SHP77 treated with DMSO at 0.1 percent for 48 hours (cell line): ENCODE data around the gene PRIM2.
"Not testable (repeated sequence)": the region's sequence is repeated elsewhere in the genome, so short reads cannot be mapped to it uniquely, and the experiment has no call there.

Source experiments
- DNase-seq: peaks from one replicate; lab custom pipeline; 2025; lab: John Stamatoyannopoulos, UW

The PRIM2 gene

DNA sequence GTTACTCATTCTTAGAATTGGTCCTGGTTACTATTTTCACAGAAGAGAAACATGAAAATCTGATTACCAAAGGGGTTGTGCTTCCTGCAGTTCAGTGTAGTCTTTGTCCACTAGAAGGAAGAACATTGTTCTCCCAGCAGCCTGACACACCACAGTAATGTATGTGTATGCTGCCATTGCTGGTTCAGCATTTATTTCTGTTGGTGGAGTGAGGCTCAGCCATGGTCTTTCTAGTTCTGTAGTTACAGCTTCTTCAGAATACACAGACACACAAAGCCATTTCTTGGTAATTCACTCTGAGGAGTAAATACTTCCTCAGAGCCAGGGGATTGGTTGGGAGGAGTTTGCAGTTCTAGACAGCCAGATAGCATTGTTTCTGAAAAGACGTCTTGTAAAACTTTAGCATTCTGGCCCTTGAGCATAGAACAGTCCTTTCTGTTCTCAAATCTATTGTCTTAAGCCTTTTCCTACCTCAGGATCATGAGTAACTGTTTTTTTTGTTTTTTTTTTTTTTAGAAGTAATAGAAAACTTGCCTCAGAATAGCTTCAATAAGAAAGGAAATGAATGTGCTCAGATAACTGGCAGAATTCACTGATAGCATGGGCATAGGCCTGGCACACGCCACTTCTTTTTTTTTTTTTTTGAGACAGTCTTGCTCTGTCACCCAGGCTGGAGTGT, 128.5 kb downstream of the PRIM2 start:
- not testable (repeated sequence) for DNase-seq

- DNase-seq, result not testable (repeated sequence)
These were observed 132.2 kb downstream of the PRIM2 start for GRCh38 chr6:57449496-57450066.

DNA sequence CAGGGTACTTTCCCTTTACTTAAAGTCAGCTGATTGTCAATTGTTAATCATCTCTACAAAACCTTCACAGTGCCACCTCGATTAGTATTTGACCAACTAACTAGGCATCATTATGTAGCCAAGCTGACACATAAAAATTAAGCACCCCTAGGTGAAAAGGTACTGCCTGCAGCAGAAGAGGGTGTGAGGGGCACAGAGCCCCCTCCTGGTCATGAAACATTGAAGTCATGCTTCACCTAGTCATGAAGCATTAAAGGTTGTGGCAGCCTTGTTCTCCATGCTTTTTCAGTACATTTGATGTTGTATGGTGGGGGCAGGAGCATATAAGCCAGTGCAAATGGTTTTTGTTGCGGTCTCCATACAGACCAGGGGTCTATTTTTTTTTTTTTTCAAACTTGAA, 142.4 kb downstream of the PRIM2 start:
- not testable (repeated sequence) for DNase-seq

GRCh38 chr6:57461022-57461421, 143.6 kb downstream of the PRIM2 start:
- DNase-seq, result not testable (repeated sequence)

DNA sequence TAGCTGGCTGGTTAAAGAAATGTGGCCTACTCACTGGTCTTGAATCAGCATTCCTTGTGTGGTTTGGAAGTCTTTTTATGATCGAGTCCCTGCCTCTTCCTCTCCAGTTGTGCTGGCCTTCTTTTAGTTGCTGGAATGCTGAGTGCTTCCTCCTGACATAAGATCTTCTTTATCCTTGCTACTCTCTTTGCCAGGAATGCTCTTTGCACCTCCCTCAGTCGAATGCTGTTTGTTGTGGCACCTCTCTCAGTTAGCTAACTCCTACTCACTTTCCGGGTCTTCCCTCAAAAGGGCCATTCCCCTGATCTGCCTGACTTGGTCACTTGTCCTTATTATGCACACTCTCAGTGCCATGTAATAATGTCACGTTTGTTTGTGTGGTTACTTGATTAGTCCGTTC, 146.4 kb downstream of the PRIM2 start:
- DNase-seq, result not testable (repeated sequence)

- not testable (repeated sequence) for DNase-seq
These were observed 148.5 kb downstream of the PRIM2 start for GRCh38 chr6:57465968-57466367.

- DNase-seq, result no peak
These were observed 151.6 kb downstream of the PRIM2 start for GRCh38 chr6:57469072-57469471.

GRCh38 chr6:57470148-57470547, 152.7 kb downstream of the PRIM2 start:
- not testable (repeated sequence) for DNase-seq

DNA sequence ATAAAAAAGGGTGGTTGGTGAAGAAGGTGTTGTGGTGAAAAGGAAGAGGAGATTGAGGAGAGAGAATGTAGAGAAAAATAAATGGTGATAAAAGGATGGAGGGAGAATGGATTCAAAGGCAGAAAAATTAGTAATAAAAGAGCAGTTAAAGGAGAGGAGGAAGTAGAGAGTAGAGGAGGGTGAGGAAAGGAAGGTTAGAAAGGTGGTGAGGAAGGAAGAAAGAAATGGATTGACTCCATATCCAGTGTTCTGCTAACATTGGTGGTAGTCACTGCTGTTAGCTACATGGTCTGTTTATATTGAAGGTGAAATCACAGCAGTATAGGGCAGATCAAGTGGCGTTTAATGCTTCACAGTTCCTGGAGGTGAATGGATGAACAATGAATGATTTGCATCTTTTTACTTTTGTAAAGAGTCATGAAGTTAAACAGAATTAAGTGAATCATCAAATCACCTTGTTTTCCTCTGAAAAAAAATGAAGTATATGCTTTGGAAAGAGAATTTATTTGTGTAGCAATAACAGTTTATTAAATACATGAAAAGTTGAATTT, 154.0 kb downstream of the PRIM2 start:
- DNase-seq, result not testable (repeated sequence)

GRCh38 chr6:57472861-57473362, 155.5 kb downstream of the PRIM2 start:
- DNase-seq, result not testable (repeated sequence)

DNA sequence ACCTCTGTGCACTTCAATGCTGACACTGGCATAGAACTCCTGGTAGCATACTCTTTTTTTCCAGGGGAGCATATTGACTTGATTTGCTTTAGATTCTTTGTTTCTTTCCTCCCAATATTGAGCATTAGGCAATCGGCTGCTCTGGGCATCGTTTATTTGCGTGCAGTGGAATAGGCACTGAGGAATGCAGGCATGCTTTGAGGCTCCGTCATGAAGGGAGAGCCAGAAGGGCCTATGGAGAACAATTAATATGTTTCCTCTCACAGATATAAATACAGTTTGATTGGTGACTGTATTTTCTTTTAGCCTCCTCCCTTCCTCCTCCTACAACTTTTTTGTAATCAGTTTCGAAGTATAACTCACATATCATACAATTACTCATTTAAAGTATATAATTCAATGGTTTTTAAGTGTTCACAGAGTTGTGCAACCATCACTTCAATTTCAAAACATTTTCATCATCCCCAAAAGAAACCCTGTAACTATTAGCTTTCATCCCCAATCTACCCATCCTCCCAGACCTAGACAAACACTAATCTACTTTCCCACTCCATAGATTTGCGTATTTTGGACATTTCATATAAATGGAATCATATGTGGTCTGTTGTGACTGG, 157.5 kb downstream of the PRIM2 start:
- DNase-seq, result not testable (repeated sequence)

DNA sequence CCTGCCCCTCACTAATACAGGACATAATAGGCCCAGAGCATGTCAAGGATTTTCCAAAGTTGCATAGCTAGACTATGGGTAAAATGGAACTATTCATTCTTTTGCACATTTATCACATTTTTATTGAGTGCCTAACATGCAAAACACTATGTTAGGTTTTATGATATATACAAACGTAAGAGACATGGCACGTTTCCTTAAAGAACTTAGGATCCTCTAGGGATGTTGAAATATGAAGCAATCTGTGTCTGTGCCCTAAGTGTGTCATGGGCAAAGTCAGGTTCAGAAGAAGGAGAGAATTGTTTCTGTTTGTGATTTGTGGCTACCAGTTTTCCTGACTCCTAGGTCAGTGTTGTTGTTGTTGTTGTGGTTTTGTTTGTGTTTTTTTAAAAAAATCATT, 158.2 kb downstream of the PRIM2 start:
- DNase-seq, result not testable (repeated sequence)

DNA sequence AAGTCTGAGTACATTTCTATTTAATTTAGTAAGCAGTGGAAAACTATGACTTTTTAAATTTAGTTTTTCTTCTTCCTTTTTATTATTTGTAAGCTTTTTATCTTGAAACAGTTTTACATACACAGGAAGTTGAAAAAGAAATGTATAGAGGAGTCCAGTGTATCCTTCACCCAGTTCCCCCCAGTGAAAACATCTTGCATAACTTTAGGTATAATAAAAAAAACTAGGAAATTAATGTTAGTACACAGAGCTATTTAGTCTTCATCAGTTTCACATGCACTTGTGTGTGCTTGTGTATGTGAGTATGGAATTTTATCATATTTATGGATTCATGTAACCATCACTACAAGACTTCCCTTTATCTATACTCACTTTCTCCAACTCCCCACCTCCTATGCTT, 162.8 kb downstream of the PRIM2 start:
- not testable (repeated sequence) for DNase-seq

- not testable (repeated sequence) for DNase-seq
These were observed 163.7 kb downstream of the PRIM2 start for GRCh38 chr6:57481121-57481520.

- not testable (repeated sequence) for DNase-seq
These were observed 165.0 kb downstream of the PRIM2 start for GRCh38 chr6:57482471-57482870.

GRCh38 chr6:57486494-57487081, 169.2 kb downstream of the PRIM2 start:
- not testable (repeated sequence) for DNase-seq

GRCh38 chr6:57488551-57488950, 171.1 kb downstream of the PRIM2 start:
- not testable (repeated sequence) for DNase-seq

GRCh38 chr6:57489887-57490286, 172.5 kb downstream of the PRIM2 start:
- DNase-seq, result not testable (repeated sequence)

DNA sequence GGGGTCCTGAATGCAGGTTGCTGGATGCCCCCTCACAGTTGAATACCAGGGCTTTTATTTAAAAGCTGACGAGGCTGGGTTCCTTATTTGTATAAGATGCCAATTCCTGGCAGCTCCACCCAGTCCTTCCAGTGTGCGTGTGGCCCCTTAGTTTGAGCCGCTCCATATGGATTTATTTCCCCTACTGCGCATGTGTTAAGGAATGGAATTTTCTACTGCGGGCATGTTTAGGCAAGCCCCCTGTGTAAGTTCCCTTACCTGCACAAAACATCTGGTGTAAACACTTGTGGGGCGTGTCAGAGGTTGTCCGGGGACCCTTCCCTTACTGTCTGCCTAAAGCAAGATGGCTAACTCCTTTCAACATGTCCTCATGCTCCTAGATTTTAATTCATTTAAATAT, 174.4 kb downstream of the PRIM2 start:
- not testable (repeated sequence) for DNase-seq

DNA sequence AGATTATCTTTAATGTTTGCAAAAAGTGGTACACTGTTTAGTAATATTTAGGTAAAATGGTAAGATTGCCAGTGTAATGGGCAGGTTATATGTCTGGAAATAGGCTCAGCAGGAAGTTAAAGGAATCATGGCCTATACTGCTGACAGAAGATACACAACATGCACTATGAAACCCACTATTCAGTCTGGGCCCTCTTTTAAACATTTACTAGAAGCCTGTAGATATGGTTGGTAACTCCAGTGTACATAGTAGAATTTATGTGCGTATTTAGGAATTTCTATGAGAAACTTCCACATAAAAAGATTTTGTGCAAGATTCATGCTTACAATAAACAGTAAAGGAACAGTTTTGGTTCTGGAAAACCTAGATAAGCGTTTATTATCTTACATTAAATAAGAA, 178.8 kb downstream of the PRIM2 start:
- DNase-seq, result not testable (repeated sequence)

GRCh38 chr6:57500368-57501021, 183.1 kb downstream of the PRIM2 start:
- DNase-seq, result not testable (repeated sequence)

DNA sequence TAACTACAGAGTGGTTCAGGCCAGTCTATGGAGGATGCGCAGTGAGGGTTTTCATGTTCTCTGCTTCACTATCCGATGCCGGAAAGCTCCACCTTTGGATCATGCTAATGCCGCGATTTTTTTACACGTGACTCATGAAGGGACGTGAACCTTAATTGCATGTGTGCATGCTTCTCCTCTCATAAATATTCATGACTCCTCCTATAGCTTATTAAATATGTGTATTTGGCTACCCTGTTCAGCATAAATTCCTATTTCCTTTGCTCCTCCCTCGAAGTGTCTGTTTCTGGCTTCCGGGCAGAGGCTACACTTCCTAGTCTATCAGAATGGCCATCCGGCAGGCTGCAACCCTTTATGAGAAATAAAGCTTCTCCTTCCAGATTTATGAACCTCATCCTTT, 185.0 kb downstream of the PRIM2 start:
- DNase-seq, result not testable (repeated sequence)
